HG02571 (cell line): Measurements from ENCODE around the gene TFAP2E.
"Not testable (repeated sequence)": the region's sequence is repeated elsewhere in the genome, so short reads cannot be mapped to it uniquely, and the experiment has no call there.

Experiments used
- ATAC-seq: cut with Tn5 transposase; IDR thresholded peaks from one replicate; pipeline ENCODE4 v1.9.1; 2021; ENCODE audit warnings: mild to moderate bottlenecking, moderate library complexity; ENCODE audit not compliant: unreplicated experiment

TFAP2E gene

DNA sequence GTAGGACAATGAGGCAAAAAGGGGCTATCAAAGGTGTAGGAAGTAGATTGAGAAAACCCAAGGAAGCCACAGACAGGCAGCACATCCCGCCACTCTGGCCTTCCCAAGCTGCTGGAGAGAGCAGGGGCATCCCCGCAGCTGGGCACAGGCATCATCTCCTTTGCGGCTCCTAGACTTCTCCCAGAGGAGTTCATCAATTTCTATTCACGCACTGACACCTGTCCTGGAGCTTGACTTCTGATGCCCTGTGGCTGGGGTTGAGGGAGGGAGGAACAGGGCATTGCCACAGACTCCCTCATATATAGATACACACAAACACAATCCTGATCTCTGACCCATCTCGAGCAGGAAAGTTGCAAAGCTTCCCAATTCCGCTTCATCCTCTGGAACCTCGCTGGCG, 1.9 kb upstream of the TFAP2E start:
- no peak for ATAC-seq

DNA sequence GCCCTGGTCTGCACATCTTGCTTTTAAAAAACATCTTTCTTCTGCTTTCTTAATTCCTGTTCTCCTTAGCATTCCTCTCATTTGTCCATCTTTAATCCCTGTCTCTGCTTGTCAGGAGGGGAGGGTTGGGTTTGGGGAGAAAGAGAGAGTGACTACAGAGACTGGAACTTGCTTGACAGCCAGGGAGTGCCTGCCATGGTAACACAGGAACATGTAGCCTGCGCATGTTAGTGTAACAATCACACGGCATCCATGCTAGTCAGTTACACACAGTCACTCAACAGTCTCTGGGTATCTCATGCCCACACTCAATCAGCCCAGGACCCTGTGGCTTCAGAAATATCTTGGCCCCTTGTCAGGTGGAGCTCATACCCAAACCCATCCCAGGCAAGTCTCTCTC, 818 bp upstream of the TFAP2E start:
- ATAC-seq, result no peak

DNA sequence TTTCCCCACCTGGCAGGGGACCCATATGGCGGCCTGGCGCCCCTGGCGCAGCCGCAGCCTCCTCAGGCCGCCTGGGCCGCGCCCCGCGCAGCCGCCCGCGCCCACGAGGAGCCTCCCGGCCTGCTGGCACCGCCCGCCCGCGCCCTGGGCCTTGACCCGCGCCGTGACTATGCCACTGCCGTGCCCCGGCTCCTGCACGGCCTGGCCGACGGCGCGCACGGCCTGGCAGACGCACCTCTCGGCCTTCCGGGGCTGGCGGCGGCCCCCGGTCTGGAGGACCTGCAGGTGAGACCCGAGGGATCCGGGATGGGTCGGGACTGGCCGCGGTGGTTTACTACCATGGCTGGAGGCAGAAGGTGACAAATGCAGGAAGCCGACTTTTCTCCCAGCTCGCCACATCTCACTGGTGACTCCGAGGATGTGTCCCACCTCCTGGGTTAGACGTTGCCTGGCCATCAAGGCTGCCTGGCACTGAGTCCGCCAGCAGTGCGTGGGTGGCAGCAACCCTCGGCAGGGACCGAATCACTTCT, 1.1 kb downstream of the TFAP2E start:
- ATAC-seq, result no peak

DNA sequence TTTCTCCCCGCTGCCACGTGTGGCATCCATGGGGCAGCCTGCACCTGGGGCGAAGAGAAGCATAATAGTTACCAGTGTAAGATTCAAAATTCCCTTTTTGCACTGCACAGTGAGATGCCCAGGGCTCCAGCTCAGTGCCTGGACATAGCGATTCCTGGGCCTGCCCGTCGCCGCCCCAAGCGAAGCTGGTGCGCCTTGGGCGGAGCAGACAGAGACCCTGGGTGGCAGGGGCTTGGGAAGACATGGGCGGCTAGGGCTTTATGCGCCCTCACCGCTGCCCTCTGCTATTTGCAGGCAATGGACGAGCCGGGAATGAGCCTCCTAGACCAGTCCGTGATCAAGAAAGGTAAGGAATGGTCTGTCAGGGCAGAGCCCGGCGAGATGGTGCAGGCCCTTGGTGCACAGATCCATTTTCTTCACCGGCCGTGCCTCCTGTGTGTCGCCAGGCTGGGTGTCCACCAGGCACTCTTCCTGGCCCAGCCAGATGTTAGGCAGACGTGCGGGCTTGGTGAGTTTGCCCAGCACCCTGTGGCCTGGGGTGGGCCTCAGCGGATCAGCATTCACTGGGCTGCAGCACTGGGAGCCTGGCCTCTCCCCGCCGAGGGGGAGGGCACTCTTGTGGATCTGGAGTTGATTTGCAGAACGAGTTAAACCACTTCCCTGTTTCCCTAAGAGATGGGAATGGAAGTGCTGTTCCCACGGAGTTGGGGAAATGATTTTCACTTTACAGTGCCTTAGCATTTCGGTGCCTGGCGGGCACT, 1.7 kb downstream of the TFAP2E start:
- ATAC-seq, result no peak

DNA sequence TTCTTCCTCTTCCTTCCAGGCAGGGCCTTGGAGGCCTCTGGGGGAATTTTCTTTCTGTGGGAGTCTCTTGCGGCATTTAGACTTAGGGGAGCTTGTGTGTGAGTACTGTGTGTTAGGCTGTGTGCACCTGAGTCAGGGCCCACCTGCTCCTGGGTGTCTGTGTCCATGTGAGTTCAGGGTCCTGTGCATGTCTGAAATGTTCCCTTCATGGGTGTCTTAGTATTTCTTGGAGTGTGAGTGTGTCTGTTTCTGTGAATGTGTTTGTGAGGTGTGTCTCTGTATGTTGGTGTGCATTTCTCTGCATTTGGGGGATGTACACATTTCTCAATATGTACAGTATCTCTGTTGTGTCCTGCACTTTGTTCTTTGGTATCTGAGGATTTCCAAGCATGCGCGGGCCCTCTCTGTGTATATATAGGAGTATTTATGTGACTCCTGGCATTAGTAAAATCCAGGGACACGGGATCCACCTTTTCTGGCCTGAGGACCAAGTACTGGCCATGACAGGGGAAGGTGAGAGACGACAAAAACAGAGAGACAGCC, 2.4 kb downstream of the TFAP2E start:
- ATAC-seq, result no peak

DNA sequence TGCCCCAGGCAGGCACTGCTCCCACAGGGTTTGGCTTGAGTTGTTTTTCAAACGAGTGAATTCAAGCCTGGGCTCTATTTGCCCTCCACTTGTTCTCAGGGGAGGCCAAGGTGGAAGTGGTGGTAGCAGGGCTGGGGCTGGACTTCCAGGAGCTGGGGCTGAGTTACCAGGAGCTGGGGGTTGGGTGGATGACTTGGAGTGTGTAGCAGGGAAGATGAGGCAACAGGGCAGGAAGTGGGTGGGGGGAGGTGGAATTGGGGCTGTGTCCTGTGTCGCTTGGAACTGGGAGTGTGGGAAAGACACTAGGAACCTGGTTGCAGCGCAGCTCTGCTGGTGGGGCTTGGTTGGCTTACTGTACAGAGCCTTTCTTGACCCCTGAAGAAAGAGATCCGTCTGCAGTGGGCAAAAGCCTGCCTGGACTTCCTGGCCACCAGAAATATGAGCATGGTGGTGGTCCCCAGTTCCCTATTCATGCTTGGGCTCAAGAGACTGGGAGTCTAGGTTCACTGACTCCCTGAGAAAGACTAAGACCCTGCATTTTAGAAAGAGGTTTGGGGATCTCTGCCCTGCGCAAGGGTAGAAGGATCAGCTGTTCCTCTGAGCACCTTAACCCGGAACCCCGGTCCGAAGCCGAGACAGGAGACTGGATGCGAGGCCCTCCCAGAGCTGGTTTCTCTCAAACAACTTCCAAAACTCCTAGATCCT, 3.1 kb downstream of the TFAP2E start:
- ATAC-seq, result no peak

DNA sequence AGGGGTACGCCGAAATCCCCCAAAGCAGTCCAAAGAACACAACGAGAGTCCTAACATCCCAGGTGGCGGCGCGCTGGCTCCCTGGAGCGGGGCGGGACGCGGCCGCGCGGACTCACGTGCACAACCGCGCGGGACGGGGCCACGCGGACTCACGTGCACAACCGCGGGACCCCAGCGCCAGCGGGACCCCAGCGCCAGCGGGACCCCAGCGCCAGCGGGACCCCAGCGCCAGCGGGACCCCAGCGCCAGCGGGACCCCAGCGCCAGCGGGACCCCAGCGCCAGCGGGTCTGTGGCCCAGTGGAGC, 3.6 kb downstream of the TFAP2E start:
- ATAC-seq, result not testable (repeated sequence)

DNA sequence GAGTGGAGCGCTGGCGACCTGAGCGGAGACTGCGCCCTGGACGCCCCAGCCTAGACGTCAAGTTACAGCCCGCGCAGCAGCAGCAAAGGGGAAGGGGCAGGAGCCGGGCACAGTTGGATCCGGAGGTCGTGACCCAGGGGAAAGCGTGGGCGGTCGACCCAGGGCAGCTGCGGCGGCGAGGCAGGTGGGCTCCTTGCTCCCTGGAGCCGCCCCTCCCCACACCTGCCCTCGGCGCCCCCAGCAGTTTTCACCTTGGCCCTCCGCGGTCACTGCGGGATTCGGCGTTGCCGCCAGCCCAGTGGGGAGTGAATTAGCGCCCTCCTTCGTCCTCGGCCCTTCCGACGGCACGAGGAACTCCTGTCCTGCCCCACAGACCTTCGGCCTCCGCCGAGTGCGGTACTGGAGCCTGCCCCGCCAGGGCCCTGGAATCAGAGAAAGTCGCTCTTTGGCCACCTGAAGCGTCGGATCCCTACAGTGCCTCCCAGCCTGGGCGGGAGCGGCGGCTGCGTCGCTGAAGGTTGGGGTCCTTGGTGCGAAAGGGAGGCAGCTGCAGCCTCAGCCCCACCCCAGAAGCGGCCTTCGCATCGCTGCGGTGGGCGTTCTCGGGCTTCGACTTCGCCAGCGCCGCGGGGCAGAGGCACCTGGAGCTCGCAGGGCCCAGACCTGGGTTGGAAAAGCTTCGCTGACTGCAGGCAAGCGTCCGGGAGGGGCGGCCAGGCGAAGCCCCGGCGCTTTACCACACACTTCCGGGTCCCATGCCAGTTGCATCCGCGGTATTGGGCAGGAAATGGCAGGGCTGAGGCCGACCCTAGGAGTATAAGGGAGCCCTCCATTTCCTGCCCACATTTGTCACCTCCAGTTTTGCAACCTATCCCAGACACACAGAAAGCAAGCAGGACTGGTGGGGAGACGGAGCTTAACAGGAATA, 4.2 kb downstream of the TFAP2E start:
- ATAC-seq, result no peak

DNA sequence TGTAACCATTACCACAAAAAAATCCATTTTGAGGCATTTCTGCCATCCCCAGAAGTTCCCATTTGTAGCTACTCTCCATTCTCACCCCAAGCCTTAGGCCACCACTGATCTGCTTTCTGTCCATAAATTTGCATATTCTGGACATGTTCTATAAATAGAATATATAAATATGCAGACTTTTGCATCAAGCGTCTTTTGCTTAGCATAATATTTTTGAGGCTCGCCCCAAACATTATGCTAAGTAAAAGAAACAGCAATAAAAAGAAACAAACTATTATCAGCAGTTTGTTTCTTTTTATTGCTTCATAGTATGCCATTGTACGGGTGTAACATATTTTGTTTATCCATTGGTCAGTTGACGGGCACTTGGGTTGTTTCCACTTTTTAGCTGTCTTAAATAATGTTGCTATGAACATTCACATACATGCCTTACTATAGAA, 7.9 kb downstream of the TFAP2E start:
- ATAC-seq, result no peak

DNA sequence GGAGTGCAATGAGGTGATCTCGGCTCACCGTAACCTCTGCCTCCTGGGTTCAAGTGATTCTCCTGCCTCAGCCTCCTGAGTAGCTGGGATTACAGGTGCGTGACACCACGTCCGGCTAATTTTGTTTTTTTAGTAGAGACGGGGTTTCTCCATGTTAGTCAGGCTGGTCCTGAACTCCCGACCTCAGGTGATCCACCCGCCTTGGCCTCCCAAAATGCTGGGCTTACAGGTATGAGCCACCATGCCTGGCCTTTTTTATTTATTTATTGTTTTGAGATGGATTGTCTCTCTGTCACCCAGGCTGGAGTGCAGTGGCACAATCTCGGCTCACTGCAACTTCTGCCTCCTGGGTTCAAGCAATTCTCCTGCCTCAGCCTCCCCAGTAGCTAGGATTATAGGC, 8.5 kb downstream of the TFAP2E start:
- ATAC-seq, result not testable (repeated sequence)

DNA sequence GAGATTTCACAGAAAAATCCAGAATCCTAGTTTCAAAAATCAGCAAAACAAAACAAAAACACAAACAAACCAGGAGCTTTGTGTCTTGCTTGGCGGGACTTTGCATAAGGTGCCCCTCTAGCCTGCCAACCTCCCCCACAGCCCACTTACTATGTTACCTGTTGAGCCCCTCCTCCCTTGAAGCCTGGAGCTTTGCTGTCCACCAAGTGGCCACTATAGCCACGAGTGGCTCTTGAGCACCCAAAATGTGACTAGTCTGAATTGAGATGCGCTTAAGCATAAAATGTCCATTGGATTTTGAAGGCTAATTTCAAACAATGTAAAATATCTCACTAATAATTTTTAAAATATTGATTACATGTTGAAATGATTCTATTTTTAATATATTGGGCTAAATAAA, 12.2 kb downstream of the TFAP2E start:
- ATAC-seq, result no peak

DNA sequence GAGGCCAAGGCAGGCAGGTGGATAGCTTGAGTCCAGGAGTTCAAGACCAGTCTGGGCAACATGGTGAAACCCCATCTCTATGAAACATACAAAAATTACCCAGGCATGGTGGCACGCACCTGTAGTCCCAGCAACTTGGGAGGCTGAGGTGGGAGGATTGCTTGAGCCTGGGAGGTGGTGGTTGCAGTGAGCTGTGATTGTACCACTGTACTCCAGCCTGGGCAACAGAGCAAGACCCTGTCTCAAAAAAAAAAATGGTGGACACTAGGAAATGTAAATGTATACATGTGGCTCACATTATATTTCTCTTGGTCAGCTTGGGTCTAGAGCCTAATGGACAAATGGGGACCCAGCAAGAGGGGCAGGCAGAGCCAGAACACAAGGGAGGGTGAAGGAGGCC, 12.7 kb downstream of the TFAP2E start:
- not testable (repeated sequence) for ATAC-seq

DNA sequence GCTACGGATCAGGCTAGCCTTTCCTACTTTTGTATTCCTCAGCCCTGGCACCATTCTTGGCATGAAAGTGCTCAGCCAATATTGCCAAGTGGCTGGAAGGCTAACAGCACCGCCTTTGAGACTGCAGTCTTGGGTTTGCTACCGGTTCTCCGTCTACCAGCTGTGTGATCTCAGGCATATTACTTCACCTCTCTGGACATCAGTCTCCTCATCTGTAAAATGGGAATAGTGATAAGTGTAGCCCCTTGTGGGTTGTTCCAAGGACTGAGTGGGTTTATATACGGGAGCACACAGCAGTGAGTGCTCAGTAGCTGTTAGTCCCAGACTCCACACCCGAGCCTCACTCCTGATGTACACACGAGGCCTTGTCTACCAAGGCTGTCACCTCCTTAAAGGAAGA, 13.7 kb downstream of the TFAP2E start:
- no peak for ATAC-seq

DNA sequence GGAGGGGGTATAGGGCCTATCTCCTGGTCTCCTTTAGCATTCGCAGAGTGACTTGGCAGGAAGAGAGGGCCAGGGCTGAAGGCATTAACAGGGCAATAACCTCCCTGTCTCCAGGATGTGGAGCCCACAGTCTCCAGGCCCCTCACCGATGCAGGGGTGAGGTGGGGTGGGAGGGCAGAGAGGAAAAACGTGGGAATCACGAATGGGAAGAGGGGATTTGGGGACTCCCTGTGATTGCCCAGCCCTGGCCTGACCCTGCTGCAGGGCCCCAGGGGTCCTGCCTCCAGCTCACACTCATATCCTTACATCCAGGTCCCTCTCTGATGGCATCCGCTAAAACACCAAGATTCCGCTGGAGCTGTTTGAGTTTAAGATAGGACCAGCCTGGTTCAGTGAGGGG, 14.6 kb downstream of the TFAP2E start:
- ATAC-seq, result no peak

DNA sequence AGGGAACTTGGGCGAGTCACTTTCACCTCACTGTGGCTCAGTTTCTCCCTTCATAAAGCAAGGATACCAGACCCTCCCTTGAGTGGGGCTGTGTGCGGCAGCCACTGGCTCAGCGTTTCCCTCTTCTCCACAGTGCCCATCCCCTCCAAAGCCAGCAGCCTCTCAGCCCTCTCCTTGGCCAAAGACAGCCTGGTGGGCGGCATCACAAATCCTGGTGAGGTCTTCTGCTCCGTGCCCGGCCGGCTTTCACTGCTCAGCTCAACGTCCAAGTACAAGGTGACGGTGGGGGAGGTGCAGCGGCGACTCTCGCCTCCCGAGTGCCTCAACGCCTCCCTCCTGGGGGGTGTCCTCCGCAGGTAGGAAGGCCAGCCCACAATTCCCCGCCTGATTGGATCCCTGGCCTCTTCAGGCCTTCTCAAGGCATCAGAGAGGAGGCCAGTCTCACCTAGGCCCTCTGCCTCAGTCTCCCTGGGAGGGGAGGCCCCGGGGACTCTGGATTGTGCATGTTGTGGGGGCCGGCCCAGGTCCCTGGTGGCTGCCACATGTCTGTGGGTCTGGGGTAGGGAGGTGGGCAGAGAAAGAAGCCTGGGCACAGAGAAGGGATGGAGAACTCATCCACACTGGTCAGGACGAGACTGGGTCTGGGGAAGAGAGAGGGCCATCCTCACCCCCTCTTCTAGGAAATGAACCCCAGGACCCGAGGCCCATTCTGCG, 15.2 kb downstream of the TFAP2E start:
- no peak for ATAC-seq

DNA sequence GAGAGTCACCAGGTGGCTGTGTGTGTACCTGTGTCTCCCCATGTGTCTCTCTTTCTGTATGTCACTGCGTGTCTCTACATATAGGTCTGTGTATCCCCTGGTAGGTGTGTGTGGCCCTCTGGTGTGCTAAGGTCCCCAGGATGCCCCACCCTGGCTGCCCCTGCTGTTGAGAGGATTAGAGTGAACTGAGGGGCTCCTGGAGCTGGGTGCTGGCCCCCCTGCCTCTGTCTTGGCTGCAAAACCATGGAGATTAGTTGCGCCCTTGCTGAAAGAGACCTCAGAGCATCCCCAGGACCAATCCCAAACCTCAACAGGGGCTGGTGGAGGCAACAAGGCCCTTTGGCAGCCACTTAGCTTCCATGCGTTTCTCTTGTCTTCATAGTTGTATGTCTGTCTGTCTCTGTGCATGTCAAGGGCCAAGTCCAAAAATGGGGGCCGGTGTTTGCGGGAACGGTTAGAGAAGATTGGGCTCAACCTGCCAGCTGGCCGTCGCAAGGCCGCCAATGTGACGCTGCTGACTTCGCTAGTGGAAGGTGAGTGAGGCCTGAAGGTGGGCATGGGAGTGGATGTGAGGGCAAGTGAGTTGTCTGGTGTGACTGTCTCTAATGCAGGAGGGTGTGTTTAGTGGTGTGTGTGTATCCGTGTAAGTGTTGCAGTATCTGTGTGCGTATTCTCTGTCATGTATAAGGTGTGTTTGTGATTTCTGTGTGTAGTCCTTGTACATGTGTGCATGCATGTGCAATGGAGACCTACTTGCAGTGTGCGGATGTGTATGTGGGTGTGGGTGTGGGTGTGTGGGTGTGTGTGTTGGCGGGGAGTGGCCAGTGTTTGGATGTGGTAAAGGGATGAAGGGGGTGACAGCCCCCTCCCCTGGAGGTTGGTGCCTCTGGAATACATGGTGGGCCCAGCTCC, 16.7 kb downstream of the TFAP2E start:
- no peak for ATAC-seq

DNA sequence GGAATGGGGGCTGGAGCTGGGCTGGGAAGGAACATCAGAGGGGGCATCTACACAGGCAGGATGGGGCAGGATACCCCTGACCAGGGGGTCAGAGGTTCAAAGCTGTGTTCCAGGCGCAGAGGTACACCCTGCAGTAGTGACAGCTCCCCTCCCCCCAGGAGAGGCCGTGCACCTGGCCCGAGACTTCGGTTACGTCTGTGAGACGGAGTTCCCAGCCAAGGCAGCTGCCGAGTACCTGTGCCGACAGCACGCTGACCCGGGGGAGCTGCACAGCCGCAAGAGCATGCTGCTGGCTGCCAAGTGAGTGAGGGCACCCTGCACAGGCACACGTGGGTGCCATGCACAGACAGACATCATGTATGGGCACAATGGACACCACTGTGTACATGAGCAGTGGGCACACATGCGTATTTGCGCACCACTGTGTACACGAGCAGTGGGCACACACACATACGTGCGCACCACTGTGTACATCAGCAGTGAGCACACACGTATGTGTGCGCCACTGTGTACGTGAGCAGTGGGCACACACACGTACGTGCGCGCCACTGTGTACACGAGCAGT, 17.4 kb downstream of the TFAP2E start:
- no peak for ATAC-seq

DNA sequence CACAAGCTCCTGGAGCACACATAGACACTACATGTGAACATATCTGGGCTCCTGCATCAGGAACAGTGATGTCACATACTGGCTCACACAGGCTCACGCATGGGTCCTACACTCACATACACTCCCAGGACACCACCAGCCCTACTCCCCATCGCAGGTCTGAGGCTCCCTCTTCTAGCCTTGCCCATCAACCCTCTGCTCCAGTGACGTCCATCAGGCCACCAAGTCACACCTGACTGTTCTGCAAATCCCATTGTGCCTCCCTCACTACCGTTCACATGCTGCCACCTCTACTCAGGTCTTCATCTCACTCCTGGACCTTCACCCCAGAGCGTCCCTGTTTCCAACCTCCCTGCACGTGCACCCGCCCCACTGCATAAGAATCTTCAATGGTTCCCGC, 18.1 kb downstream of the TFAP2E start:
- no peak for ATAC-seq
